GM18951 (cell line): ENCODE measurements around the gene TMEM94.

Experiments
- POLR2A ChIP-seq: IDR thresholded peaks from 4 replicates; pipeline ENCODE4 v1.6.1; 2011; ENCODE audit warnings: mild to moderate bottlenecking; ENCODE audit not compliant: insufficient read length, insufficient read depth; ENCODE audit errors: extremely low read depth
- in situ Hi-C: fragments of 300-500 bp; cut with MboI; formaldehyde crosslinking; loops from one replicate; pipeline ENCODE4 v1.12.0; 2022; ENCODE audit warnings: low sequenced_read_pairs, mixed read lengths, inconsistent platforms; ENCODE audit not compliant: unreplicated experiment

TMEM94 gene

GRCh38 chr17:75459590-75460267 is 3.3 kb downstream of the TMEM94 start:
- no peak for TF ChIP-seq POLR2A
- in situ Hi-C loops = no loop called here

GRCh38 chr17:75460295-75460694 is 3.9 kb downstream of the TMEM94 start:
- TF ChIP-seq POLR2A = no peak
- in situ Hi-C loops = no loop called here

GRCh38 chr17:75463603-75464002 is 7.2 kb downstream of the TMEM94 start:
- in situ Hi-C loops = no loop called here

GRCh38 chr17:75465039-75465438 is 8.6 kb downstream of the TMEM94 start:
- in situ Hi-C loops = no loop called here
- TF ChIP-seq POLR2A = no peak

More at GRCh38 chr17:75463603-75464002, 7.2 kb downstream of the TMEM94 start:
- no peak for TF ChIP-seq POLR2A

GRCh38 chr17:75468291-75468754 is 11.9 kb downstream of the TMEM94 start:
- in situ Hi-C loops = no loop called here
- no peak for TF ChIP-seq POLR2A

- TF ChIP-seq POLR2A = no peak
- in situ Hi-C loops = no loop called here
Observed at GRCh38 chr17:75468779-75469373, 12.4 kb downstream of the TMEM94 start.

GRCh38 chr17:75471207-75471606 is 14.8 kb downstream of the TMEM94 start:
- TF ChIP-seq POLR2A = no peak
- in situ Hi-C loops = no loop called here

GRCh38 chr17:75472119-75472518 is 15.7 kb downstream of the TMEM94 start:
- in situ Hi-C loops = no loop called here
- TF ChIP-seq POLR2A = no peak

GRCh38 chr17:75473246-75473645 is 16.8 kb downstream of the TMEM94 start:
- in situ Hi-C loops = no loop called here
- TF ChIP-seq POLR2A = no peak

- in situ Hi-C loops = no loop called here
- no peak for TF ChIP-seq POLR2A
Observed at GRCh38 chr17:75474736-75475135, 18.3 kb downstream of the TMEM94 start.

- in situ Hi-C loops = no loop called here
- TF ChIP-seq POLR2A = no peak
Observed at GRCh38 chr17:75475144-75475835, 18.9 kb downstream of the TMEM94 start.

- in situ Hi-C loops = no loop called here
- TF ChIP-seq POLR2A = no peak
Observed at GRCh38 chr17:75475851-75476250, 19.4 kb downstream of the TMEM94 start.

GRCh38 chr17:75476271-75476671 is 19.8 kb downstream of the TMEM94 start:
- no peak for TF ChIP-seq POLR2A
- in situ Hi-C loops = no loop called here
